Cardiac fibroblast (primary cell): ENCODE results near the gene NKX2-4.

Experiments used
- DNase-seq, 2 donors: peaks; one replicate each; pipeline versions ENCODE4 v3.0.0 to v3.0.0-alpha.2; 2010; ENCODE audit warnings: low read depth in 2 of 2
- H3K4me3 ChIP-seq, 2 donors: replicated peaks in 1 of 2; 1 replicate in 1 of 2; 2 replicates in 1 of 2; pipeline ENCODE4 v1.5.1; 2011; ENCODE audit warnings: low read depth in 2 of 2, low read length in 2 of 2, mild to moderate bottlenecking in 2 of 2, moderate library complexity in 1 of 2
- TF ChIP-seq, protein P1 (sequence below): IDR thresholded peaks from one replicate; pipeline ENCODE4 v1.5.1; 2011; ENCODE audit warnings: low read depth, mild to moderate bottlenecking, low read length, inconsistent platforms

Gene NKX2-4

GRCh38 chr20:21388566-21388965, 8.8 kb downstream of the NKX2-4 start:
- H3K4me3 ChIP-seq, result no peak overlapping the region
- TF ChIP-seq, protein P1, sequence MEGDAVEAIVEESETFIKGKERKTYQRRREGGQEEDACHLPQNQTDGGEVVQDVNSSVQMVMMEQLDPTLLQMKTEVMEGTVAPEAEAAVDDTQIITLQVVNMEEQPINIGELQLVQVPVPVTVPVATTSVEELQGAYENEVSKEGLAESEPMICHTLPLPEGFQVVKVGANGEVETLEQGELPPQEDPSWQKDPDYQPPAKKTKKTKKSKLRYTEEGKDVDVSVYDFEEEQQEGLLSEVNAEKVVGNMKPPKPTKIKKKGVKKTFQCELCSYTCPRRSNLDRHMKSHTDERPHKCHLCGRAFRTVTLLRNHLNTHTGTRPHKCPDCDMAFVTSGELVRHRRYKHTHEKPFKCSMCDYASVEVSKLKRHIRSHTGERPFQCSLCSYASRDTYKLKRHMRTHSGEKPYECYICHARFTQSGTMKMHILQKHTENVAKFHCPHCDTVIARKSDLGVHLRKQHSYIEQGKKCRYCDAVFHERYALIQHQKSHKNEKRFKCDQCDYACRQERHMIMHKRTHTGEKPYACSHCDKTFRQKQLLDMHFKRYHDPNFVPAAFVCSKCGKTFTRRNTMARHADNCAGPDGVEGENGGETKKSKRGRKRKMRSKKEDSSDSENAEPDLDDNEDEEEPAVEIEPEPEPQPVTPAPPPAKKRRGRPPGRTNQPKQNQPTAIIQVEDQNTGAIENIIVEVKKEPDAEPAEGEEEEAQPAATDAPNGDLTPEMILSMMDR, result no peak
- no peak for DNase-seq

DNA sequence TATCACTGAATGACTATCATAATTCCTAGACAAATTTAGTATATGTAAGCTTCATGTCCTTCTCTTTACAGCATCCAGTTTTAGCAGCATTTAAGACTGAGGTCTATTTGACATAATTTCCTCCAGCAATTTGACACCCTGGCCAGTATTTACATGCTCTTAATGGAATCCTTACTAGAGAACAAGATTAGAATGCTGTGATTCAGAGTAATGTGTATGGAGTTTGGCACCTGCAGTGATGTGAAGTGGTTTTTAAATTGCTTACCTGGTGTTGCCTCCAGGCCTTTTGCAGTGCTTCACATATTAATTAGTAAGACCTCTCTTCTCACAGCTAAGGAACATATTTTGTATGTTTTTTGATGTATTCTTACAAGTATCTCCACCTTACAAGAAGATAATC, 9.8 kb downstream of the NKX2-4 start:
- TF ChIP-seq, protein P1, result no peak
- no peak for DNase-seq
- H3K4me3 ChIP-seq, result no peak overlapping the region

GRCh38 chr20:21386111-21386510, 11.2 kb downstream of the NKX2-4 start:
- H3K4me3 ChIP-seq, result no peak overlapping the region
- TF ChIP-seq, protein P1, result no peak
- DNase-seq, result no peak

- TF ChIP-seq, protein P1, result no peak
- DNase-seq, result no peak
- no peak overlapping the region for H3K4me3 ChIP-seq
Measured at GRCh38 chr20:21384308-21384892, 12.9 kb downstream of the NKX2-4 start.

DNA sequence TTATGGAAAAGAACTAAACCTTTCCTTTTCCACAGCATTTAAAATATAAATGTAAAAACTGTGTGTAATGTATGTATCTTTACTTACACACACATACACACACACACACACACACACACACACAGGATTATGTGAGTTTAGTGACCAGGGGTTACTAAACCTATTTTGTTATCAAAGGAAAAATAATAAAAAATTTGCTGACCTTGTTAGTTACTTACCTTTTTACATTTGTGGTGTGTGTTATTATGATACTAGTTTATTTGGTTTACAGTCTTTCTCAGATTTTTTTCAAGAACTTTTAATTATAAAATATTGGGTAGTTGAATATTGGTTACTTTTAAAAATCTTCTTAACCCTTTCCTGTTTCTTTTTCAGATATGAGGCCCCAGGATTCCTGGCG, 15.7 kb downstream of the NKX2-4 start:
- no peak for DNase-seq
- H3K4me3 ChIP-seq, result no peak overlapping the region
- TF ChIP-seq, protein P1, result no peak

- H3K4me3 ChIP-seq, result no peak overlapping the region
- no peak for DNase-seq
- TF ChIP-seq, protein P1, result no peak
Measured at GRCh38 chr20:21380711-21381110, 16.6 kb downstream of the NKX2-4 start.

- DNase-seq, result no peak
- TF ChIP-seq, protein P1, result no peak
- H3K4me3 ChIP-seq, result no peak overlapping the region
Measured at GRCh38 chr20:21378259-21378658, 19.1 kb downstream of the NKX2-4 start.
